Smooth muscle cell (in vitro differentiated cells): ENCODE measurements around the gene PLAU. TPM values are rescaled to one million over a fixed set of nuclear protein-coding genes. Genes with fewer than 3 reads are reported as not detected.
A peak's percentile ranks its signal among the peaks of the same experiment; 100 is the strongest.
"Not testable (repeated sequence)": the region's sequence is repeated elsewhere in the genome, so short reads cannot be mapped to it uniquely, and the experiment has no call there.

Experiments
- DNase-seq: peaks from one replicate; lab custom pipeline; 2025; ENCODE audit not compliant: unreplicated experiment; lab: John Stamatoyannopoulos, UW
- H2AFZ ChIP-seq: fragments of 200-600 bp; sonication (generic); 2 replicates; pipeline ENCODE4 v1.6.0; 2016; ENCODE audit warnings: antibody characterized with exemption, low read depth, mild to moderate bottlenecking
- H3F3A ChIP-seq: fragments of 200-600 bp; sonication (generic); 2 replicates; pipeline ENCODE4 v1.6.0; 2017; ENCODE audit warnings: antibody characterized with exemption, low read depth
- H3K27ac ChIP-seq: fragments of 200-600 bp; sonication (generic); 2 replicates; pipeline ENCODE4 v1.5.1; 2016; ENCODE audit warnings: low read depth, mild to moderate bottlenecking
- H3K27me3 ChIP-seq: fragments of 200-600 bp; sonication (generic); 2 replicates; pipeline ENCODE4 v1.6.1; 2016; ENCODE audit warnings: low read depth, mild to moderate bottlenecking
- H3K36me3 ChIP-seq: fragments of 200-600 bp; sonication (generic); 2 replicates; pipeline ENCODE4 v1.5.1; 2016; ENCODE audit warnings: low read depth
- H3K4me1 ChIP-seq: fragments of 200-600 bp; sonication (generic); 2 replicates; pipeline ENCODE4 v1.5.1; 2016; ENCODE audit warnings: low read depth
- H3K4me2 ChIP-seq: fragments of 200-600 bp; sonication (generic); 2 replicates; pipeline ENCODE4 v1.6.0; 2016; ENCODE audit warnings: mild to moderate bottlenecking
- H3K4me3 ChIP-seq: fragments of 200-600 bp; sonication (generic); 2 replicates; pipeline ENCODE4 v1.5.1; 2016; ENCODE audit warnings: mild to moderate bottlenecking
- H3K79me2 ChIP-seq: fragments of 200-600 bp; sonication (generic); 2 replicates; pipeline ENCODE4 v1.6.0; 2016; ENCODE audit warnings: low read depth, mild to moderate bottlenecking
- H3K9ac ChIP-seq: fragments of 200-600 bp; sonication (generic); 2 replicates; pipeline ENCODE4 v1.6.0; 2016; ENCODE audit warnings: low read depth
- H3K9me3 ChIP-seq: fragments of 200-600 bp; sonication (generic); replicated peaks from 2 replicates; pipeline ENCODE4 v1.5.1; 2016; ENCODE audit warnings: low read depth
- H4K20me1 ChIP-seq: fragments of 200-600 bp; sonication (generic); 2 replicates; pipeline ENCODE4 v1.6.0; 2016; ENCODE audit warnings: low read depth
- WGBS: methylation state at CpG from one replicate; pipeline ENCODE4 v1.1.7; 2016; ENCODE audit warnings: low lambda C conversion rate; 5-methylcytosine and 5-hydroxymethylcytosine counted together
- polyA plus RNA-seq: library from polyadenylated mRNA; unstranded; fragments of >200 nt; fragmentation: Nextera tagmentation; extraction: Ambion mirVana; gene quantifications from 2 replicates; pipeline ENCODE4 v1.2.1, GENCODE V29; 2016
- total RNA-seq: library from RNA; depleted of rRNA; stranded (reverse); fragments of >200 nt; gene quantifications from 2 replicates; pipeline ENCODE4 v1.2.3, GENCODE V29; 2014
- TF ChIP-seq, protein P1 (sequence below): fragments of 200-600 bp; sonication (generic); IDR thresholded peaks from 2 replicates; pipeline ENCODE4 v1.5.1; 2017; ENCODE audit warnings: borderline replicate concordance, mild to moderate bottlenecking, antibody characterized with exemption; ENCODE audit not compliant: insufficient read depth, poor library complexity, severe bottlenecking

The PLAU gene
- total and polyA plus RNA-seq, 2 experiments from 2014 or later, result 9.2 to 10.7 TPM

- no peak for DNase-seq
- Histone ChIP-seq H3K36me3 (no peaks in the 10 kb centered on the region), H3K79me2 (no peaks in the 10 kb centered on the region), H3K9ac (no peak overlapping the region), H3K27me3 (no peaks in the 10 kb centered on the region), H2AFZ (no peak overlapping the region), H3K4me3 (no peak overlapping the region), H4K20me1 (no peaks in the 10 kb centered on the region), H3F3A (no peaks in the 10 kb centered on the region), H3K4me1 (peaks cover 12% of the 10 kb centered on the region), H3K4me2 (no peak overlapping the region), H3K27ac (no peak overlapping the region), H3K9me3 (no peaks in the 10 kb centered on the region)
- TF ChIP-seq, protein P1, sequence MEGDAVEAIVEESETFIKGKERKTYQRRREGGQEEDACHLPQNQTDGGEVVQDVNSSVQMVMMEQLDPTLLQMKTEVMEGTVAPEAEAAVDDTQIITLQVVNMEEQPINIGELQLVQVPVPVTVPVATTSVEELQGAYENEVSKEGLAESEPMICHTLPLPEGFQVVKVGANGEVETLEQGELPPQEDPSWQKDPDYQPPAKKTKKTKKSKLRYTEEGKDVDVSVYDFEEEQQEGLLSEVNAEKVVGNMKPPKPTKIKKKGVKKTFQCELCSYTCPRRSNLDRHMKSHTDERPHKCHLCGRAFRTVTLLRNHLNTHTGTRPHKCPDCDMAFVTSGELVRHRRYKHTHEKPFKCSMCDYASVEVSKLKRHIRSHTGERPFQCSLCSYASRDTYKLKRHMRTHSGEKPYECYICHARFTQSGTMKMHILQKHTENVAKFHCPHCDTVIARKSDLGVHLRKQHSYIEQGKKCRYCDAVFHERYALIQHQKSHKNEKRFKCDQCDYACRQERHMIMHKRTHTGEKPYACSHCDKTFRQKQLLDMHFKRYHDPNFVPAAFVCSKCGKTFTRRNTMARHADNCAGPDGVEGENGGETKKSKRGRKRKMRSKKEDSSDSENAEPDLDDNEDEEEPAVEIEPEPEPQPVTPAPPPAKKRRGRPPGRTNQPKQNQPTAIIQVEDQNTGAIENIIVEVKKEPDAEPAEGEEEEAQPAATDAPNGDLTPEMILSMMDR, result no peak
- WGBS, result 75% methylated on average over 4 of the region's 4 CpGs
Observed at GRCh38 chr10:73925539-73925938, 14.6 kb downstream of the PLAU start.

DNA sequence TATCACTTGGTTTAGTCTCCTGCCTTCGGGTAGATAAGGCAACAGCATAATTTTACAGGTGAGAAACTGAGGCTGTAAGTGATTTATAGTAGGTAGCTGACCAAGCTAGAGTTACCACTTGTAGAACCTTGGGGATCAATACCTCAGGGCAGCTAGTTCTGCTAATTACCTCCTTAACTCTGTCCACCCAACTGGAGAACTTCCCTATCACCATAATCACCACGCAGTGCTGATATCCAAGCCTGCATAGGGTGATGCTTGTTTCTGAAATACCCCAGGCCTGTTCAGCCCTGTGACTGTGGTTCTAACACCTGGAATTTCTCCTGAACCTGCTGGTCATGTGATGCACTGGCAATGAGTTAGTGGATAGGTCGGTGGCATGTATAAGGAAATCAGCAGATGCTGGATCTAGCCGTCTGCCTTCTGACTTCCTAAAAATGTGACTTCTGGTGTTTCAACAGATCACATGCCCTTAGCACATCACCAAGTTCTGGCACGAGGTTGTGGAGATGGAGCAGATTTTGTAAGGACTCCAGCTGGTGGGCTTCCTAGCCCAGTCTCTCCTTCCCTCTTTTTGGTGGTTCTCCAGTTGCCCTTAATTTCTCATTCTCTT lies 15.3 kb downstream of the PLAU start:
- no peak for DNase-seq
- H2AFZ ChIP-seq, result no peak overlapping the region
- no peaks in the 10 kb centered on the region for H3K36me3 ChIP-seq

DNA sequence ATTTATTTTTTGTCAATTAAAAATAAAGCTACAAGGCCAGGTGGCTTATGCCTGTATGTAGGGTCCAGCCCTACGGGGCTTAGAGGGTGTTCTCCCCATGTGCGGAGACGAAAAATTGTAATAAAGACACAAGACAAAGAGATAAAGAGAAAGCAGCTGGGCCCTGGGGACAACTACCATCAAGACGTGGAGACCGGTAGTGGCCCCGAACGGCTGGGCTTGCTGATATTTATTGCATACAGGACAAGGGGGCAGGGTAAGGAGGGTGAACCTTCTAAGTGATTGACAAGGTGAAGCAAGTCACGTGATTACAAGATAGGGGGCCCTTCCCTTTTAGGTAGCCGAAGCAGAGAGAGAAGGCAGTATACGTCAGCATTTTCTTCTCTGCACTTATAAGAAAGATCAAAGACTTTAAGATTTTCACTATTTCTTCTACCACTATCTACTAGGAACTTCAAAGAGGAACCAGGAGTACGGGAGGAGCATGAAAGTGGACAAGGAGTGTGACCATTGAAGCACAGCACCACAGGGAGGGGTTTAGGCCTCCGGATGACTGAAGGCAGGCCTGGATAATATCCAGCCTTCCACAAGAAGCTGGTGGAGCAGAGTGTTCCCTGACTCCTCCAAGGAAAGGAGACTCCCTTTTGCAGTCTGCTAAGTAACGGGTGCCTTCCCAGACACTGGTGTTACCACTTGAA lies 19.8 kb downstream of the PLAU start:
- peak overlapping the region; percentile 69 for H2AFZ ChIP-seq
- WGBS, result 67% methylated on average over 13 of the region's 13 CpGs
- H3K27me3 ChIP-seq, H3K9me3 ChIP-seq, H3K4me2 ChIP-seq, H3K36me3 ChIP-seq, H3F3A ChIP-seq, H3K27ac ChIP-seq, H3K9ac ChIP-seq, H3K79me2 ChIP-seq, H3K4me3 ChIP-seq, H3K4me1 ChIP-seq, H4K20me1 ChIP-seq, DNase-seq: not testable (repeated sequence)

More for the DNA sequence above, 15.3 kb downstream of the PLAU start:
- 89% methylated on average over 5 of the region's 5 CpGs for WGBS
- Histone ChIP-seq H3K9me3 (no peaks in the 10 kb centered on the region), H3K4me3 (no peak overlapping the region), H3K4me1 (peaks cover 12% of the 10 kb centered on the region), H3K27me3 (no peaks in the 10 kb centered on the region), H3F3A (no peaks in the 10 kb centered on the region), H4K20me1 (no peaks in the 10 kb centered on the region), H3K4me2 (no peak overlapping the region), H3K27ac (no peak overlapping the region), H3K79me2 (no peaks in the 10 kb centered on the region), H3K9ac (no peak overlapping the region)
- TF ChIP-seq, protein P1, result no peak

- H4K20me1 ChIP-seq, result no peaks in the 10 kb centered on the region
- DNase-seq, result no peak
- H3K9me3 ChIP-seq, result no peaks in the 10 kb centered on the region
- WGBS, result 77% methylated on average over 13 of the region's 13 CpGs
- H3K4me3 ChIP-seq, result no peak overlapping the region
- peak overlapping the region; percentile 64 for H3K27ac ChIP-seq
- H3K9ac ChIP-seq, result no peak overlapping the region
- H3K36me3 ChIP-seq, result no peaks in the 10 kb centered on the region
- no peaks in the 10 kb centered on the region for H3K79me2 ChIP-seq
- H3F3A ChIP-seq, result no peaks in the 10 kb centered on the region
- no peak overlapping the region for H2AFZ ChIP-seq
- no peak overlapping the region for H3K4me2 ChIP-seq
- H3K27me3 ChIP-seq, result no peaks in the 10 kb centered on the region
- H3K4me1 ChIP-seq, result no peaks in the 10 kb centered on the region
- TF ChIP-seq, protein P1, result no peak
Observed at GRCh38 chr10:73931767-73932619, 21.1 kb downstream of the PLAU start.
